GM06990 (cell line): ENCODE data around the gene ANO4.

Experiments
- DNase-seq: peaks from one replicate; pipeline ENCODE4 v3.0.0-alpha.2; 2011; ENCODE audit not compliant: insufficient read length; ENCODE audit errors: extremely low read depth
- H3K27me3 ChIP-seq: replicated peaks from 2 replicates; pipeline ENCODE4 v1.6.0; 2011; ENCODE audit warnings: low read length; ENCODE audit not compliant: control insufficient read depth, insufficient read depth
- H3K36me3 ChIP-seq: 2 replicates; pipeline ENCODE4 v1.5.1; 2011; ENCODE audit warnings: low read length; ENCODE audit not compliant: control insufficient read depth, insufficient read depth
- H3K4me3 ChIP-seq: replicated peaks from 2 replicates; pipeline ENCODE4 v1.5.1; 2011; ENCODE audit warnings: low read depth, mild to moderate bottlenecking, control low read depth, low read length
- TF ChIP-seq, protein P1 (sequence below): IDR thresholded peaks from 2 replicates; pipeline ENCODE4 v1.5.1; 2011; ENCODE audit warnings: low read length, control low read depth, mild to moderate bottlenecking, inconsistent platforms; ENCODE audit not compliant: insufficient read depth, poor library complexity, severe bottlenecking

The ANO4 gene

DNA sequence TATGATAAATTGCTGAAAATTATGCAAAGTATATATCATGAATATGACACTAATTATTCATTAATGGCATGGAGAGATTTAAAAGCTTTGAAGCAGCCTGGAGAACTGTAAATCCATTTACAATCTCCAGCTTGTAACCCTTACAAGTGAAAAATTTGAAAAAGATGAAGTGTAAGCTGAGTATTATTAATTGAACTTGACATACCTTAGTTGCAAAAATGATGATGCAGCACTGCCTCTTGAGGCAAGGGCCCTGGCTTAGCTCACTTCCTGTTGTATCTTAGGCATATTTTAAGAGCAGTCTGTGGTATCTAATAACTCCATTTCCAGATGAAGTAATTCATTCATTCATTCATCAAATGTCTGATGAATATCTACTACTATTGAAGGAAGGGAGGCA is 158.6 kb downstream of the ANO4 start:
- DNase-seq, result no peak
- no peak overlapping the region for H3K4me3 ChIP-seq
- no peaks in the 10 kb centered on the region; the same call in none of the 2 replicates for H3K27me3 ChIP-seq
- no peaks in the 10 kb centered on the region for H3K36me3 ChIP-seq
- TF ChIP-seq, protein P1, sequence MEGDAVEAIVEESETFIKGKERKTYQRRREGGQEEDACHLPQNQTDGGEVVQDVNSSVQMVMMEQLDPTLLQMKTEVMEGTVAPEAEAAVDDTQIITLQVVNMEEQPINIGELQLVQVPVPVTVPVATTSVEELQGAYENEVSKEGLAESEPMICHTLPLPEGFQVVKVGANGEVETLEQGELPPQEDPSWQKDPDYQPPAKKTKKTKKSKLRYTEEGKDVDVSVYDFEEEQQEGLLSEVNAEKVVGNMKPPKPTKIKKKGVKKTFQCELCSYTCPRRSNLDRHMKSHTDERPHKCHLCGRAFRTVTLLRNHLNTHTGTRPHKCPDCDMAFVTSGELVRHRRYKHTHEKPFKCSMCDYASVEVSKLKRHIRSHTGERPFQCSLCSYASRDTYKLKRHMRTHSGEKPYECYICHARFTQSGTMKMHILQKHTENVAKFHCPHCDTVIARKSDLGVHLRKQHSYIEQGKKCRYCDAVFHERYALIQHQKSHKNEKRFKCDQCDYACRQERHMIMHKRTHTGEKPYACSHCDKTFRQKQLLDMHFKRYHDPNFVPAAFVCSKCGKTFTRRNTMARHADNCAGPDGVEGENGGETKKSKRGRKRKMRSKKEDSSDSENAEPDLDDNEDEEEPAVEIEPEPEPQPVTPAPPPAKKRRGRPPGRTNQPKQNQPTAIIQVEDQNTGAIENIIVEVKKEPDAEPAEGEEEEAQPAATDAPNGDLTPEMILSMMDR, result no peak

DNA sequence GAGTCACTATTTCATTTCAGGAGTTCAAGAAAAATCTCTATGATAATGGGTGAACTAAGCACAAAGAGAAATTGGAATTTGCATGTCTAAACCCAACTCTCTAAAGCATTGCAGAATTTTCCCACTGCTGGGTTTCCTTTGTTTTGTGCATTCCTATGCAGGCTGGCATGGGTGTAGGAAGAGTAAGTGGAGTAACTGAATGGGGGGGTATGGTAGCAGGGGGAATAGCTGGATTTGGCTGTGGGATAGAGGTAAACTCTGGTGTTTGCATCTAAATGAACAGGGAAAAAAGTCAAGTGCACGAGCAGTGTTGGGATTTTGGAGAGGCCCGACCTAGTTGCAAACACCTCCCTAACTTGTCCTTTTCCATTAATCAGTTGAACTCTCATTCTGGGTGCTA is 159.1 kb downstream of the ANO4 start:
- Histone ChIP-seq H3K36me3 (no peaks in the 10 kb centered on the region), H3K27me3 (no peaks in the 10 kb centered on the region; the same call in none of the 2 replicates), H3K4me3 (no peak overlapping the region)
- TF ChIP-seq, protein P1, result no peak
- DNase-seq, result no peak

DNA sequence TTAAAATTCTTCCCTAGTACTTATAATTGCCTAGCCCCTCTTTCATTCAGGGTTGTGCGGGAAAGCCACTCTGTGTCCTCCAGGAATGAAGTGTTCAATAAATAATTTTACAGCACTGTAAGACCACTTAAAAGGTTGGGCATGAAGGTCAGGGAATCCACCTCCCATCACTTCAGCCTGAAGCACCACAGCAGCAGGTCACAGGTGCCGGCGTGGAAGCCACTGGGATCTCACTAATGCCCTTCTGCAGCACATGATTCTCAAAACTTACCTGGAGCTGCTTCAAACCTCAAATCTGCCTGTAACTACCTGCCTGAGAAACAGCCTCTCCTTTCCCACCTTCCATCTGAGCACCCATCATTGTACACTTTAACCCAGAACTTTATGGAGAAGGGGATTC is 159.5 kb downstream of the ANO4 start:
- Histone ChIP-seq H3K36me3 (no peaks in the 10 kb centered on the region), H3K27me3 (no peaks in the 10 kb centered on the region; the same call in none of the 2 replicates), H3K4me3 (no peak overlapping the region)
- no peak for DNase-seq
- TF ChIP-seq, protein P1, result no peak

DNA sequence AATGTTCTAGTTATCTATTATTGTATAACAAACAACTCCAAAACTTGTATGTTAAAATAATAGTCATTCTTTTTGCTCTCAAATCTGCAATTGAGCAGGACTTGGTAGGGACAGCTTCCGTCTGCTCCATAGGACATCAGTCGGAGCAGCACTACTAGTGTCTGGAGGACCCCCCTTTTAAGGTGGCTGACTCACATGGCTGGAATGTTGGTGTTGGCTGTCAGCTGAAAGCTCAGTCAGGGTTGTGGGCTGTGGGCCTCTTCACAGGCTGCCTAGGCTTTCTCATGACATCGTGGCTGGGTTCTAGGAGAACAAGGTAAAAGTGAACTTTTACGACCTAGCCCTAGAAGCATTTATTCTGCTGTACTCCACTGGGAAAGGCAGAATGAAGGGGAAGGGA is 160.6 kb downstream of the ANO4 start:
- no peaks in the 10 kb centered on the region; the same call in none of the 2 replicates for H3K27me3 ChIP-seq
- no peak for DNase-seq
- no peaks in the 10 kb centered on the region for H3K36me3 ChIP-seq
- TF ChIP-seq, protein P1, result no peak
- no peak overlapping the region for H3K4me3 ChIP-seq

DNA sequence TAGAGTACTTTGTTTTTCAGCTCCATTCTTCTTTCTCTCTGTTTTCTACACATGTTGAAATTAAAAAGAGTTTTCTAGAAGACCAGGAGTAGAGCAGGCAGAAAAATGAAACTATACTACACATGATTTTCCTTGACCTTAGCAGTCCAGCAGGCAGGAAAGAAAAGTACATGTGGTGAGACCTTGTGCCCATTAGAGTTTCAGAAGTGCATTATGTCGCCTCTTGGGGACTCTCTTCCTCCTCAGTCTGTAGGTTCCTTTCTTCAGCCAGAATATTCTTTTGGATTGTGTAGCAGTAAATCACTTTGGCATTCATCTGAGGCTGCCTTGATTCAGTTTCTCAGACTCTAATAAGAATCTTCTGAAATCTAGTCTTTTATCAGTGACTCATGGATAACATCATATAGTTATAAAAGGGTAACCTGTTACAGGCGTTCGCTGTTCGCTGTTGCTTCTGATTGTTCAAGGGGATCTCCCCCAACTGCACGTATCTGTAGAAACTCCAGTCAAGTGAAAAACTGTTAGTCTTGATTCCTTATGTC is 161.8 kb downstream of the ANO4 start:
- TF ChIP-seq, protein P1, result no peak
- H3K36me3 ChIP-seq, result no peaks in the 10 kb centered on the region
- no peak for DNase-seq
- H3K4me3 ChIP-seq, result no peak overlapping the region
- no peaks in the 10 kb centered on the region; the same call in none of the 2 replicates for H3K27me3 ChIP-seq

DNA sequence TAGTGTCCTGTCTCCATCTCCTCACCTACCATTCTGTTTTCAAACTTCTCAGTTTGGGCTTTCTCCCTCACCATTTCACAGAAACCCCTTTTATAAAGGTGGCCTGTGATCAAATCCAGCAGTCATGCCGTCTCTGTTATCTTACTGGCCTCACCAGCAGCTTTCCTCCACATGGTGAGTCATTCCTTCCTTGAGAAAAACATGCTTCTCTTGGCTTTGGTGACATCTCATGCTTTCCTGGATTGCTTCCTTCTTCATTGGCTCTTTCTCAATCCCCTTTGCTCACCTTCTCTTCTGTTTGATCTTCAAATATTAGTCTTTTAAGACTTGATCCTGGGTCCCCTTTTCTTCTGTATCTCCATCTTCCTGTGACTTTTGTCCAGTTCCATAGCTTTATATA is 164.9 kb downstream of the ANO4 start:
- Histone ChIP-seq H3K4me3 (no peak overlapping the region), H3K36me3 (no peaks in the 10 kb centered on the region), H3K27me3 (no peaks in the 10 kb centered on the region; the same call in none of the 2 replicates)
- TF ChIP-seq, protein P1, result no peak
- DNase-seq, result no peak
